Cortex of kidney (tissue), 1 donor: ENCODE data around the gene DRD5.

Source experiments
- DNase-seq: peaks from one replicate; lab custom pipeline; 2025; lab: John Stamatoyannopoulos, UW

DRD5 gene

GRCh38 chr4:9816285-9816684, 34.9 kb downstream of the DRD5 start:
- DNase-seq, result no peak

- DNase-seq, result no peak
Measured at GRCh38 chr4:9820343-9820742, 38.9 kb downstream of the DRD5 start.

- DNase-seq, result no peak
Measured at GRCh38 chr4:9825049-9825448, 43.6 kb downstream of the DRD5 start.

GRCh38 chr4:9826551-9826950, 45.1 kb downstream of the DRD5 start:
- DNase-seq, result no peak

GRCh38 chr4:9832640-9833039, 51.2 kb downstream of the DRD5 start:
- no peak for DNase-seq

- DNase-seq, result no peak
Measured at GRCh38 chr4:9833421-9833820, 52.0 kb downstream of the DRD5 start.
